ENCODE data around the gene UBAC1. TPM values are rescaled to one million over a fixed set of nuclear protein-coding genes. Genes with fewer than 3 reads are reported as not detected.

The UBAC1 gene
- total and polyA plus RNA-seq, 9 of the 15 experiments (the other 6 are each of a cell fraction or from before 2014, with no cell fraction given): 94.0 to 399 (median 228) TPM

DNA sequence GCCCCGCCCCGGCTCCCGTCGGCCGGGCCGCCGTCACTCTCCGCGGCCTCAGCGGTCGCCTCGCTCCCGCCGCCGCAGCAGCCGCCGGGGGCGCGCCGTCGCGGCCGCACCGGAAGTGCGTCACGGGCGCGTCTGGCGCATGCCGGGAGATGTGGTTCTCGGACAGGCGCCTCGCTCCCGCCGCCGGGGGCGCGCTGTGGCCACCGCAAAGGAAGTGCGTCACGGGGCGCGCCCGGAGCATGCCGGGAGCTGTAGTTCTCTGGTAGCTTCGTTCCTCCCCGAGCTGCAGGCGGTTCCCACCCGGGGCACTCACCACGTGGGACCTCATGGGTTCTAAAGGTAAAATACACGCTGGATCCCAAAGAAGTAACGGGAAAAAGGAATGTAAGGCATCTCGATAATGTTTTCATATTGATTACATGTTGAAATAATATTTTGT lies at the start of gene UBAC1 (continued):
- TF ChIP-seq BRD9 (IDR thresholded peaks at IDR 0.05; ENCODE audit: low read depth, partially characterized antibody): no peak
- peak; percentile 83 for TF ChIP-seq ZNF589 (CRISPR knock-in tag; IDR thresholded peaks at IDR 0.05; ENCODE audit: low read depth)
- TF ChIP-seq PTBP1 (IDR thresholded peaks at IDR 0.05; ENCODE audit: low read depth, low read length): no peak
- TF ChIP-seq SIN3B (IDR thresholded peaks at IDR 0.05; ENCODE audit: low read depth): no peak
- TF ChIP-seq, protein P1, sequence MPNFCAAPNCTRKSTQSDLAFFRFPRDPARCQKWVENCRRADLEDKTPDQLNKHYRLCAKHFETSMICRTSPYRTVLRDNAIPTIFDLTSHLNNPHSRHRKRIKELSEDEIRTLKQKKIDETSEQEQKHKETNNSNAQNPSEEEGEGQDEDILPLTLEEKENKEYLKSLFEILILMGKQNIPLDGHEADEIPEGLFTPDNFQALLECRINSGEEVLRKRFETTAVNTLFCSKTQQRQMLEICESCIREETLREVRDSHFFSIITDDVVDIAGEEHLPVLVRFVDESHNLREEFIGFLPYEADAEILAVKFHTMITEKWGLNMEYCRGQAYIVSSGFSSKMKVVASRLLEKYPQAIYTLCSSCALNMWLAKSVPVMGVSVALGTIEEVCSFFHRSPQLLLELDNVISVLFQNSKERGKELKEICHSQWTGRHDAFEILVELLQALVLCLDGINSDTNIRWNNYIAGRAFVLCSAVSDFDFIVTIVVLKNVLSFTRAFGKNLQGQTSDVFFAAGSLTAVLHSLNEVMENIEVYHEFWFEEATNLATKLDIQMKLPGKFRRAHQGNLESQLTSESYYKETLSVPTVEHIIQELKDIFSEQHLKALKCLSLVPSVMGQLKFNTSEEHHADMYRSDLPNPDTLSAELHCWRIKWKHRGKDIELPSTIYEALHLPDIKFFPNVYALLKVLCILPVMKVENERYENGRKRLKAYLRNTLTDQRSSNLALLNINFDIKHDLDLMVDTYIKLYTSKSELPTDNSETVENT (CRISPR knock-in tag; IDR thresholded peaks at IDR 0.05): no peak
- TF ChIP-seq ZNF143 (CRISPR knock-in tag; IDR thresholded peaks at IDR 0.05): peak; percentile 92
- no peak for TF ChIP-seq ZKSCAN3 (CRISPR knock-in tag; IDR thresholded peaks at IDR 0.05)
- TF ChIP-seq, protein P2, sequence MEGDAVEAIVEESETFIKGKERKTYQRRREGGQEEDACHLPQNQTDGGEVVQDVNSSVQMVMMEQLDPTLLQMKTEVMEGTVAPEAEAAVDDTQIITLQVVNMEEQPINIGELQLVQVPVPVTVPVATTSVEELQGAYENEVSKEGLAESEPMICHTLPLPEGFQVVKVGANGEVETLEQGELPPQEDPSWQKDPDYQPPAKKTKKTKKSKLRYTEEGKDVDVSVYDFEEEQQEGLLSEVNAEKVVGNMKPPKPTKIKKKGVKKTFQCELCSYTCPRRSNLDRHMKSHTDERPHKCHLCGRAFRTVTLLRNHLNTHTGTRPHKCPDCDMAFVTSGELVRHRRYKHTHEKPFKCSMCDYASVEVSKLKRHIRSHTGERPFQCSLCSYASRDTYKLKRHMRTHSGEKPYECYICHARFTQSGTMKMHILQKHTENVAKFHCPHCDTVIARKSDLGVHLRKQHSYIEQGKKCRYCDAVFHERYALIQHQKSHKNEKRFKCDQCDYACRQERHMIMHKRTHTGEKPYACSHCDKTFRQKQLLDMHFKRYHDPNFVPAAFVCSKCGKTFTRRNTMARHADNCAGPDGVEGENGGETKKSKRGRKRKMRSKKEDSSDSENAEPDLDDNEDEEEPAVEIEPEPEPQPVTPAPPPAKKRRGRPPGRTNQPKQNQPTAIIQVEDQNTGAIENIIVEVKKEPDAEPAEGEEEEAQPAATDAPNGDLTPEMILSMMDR (IDR thresholded peaks at IDR 0.05 in 2 of 3, conservative IDR thresholded peaks at IDR 0.05 in 1 of 3; ENCODE audit: insufficient read depth in 2 of 3, low read depth in 1 of 3, low read length in 3 of 3): peak; percentile 32 to 53 (median 37); a peak in 3 of 6 replicates
- TF ChIP-seq BACH1 (tag; IDR thresholded peaks at IDR 0.05): no peak
- no peak for TF ChIP-seq NFYB (IDR thresholded peaks at IDR 0.05; ENCODE audit: extremely low read depth, insufficient read length)
- no peak for TF ChIP-seq TEAD2 (tag; IDR thresholded peaks at IDR 0.05)
- TF ChIP-seq JUNB (CRISPR knock-in tag; conservative IDR thresholded peaks at IDR 0.05): no peak
- peak; percentile 66 for TF ChIP-seq ATF1 (CRISPR knock-in tag; IDR thresholded peaks at IDR 0.05)
- peak; percentile 99 for TF ChIP-seq ATF1 (tag; IDR thresholded peaks at IDR 0.05)
- TF ChIP-seq, protein P3, sequence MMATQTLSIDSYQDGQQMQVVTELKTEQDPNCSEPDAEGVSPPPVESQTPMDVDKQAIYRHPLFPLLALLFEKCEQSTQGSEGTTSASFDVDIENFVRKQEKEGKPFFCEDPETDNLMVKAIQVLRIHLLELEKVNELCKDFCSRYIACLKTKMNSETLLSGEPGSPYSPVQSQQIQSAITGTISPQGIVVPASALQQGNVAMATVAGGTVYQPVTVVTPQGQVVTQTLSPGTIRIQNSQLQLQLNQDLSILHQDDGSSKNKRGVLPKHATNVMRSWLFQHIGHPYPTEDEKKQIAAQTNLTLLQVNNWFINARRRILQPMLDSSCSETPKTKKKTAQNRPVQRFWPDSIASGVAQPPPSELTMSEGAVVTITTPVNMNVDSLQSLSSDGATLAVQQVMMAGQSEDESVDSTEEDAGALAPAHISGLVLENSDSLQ (IDR thresholded peaks at IDR 0.05): no peak
- peak; percentile 33; the same call in 1 of the 2 replicates for TF ChIP-seq FOSL1 (tag; conservative IDR thresholded peaks at IDR 0.05)
- TF ChIP-seq MTA1 (IDR thresholded peaks at IDR 0.05; ENCODE audit: borderline replicate concordance): peak; percentile 94
- TF ChIP-seq ILF3 (IDR thresholded peaks at IDR 0.05; ENCODE audit: borderline replicate concordance): no peak
- TF ChIP-seq ZNF212 (CRISPR knock-in tag; IDR thresholded peaks at IDR 0.05): no peak
- no peak for TF ChIP-seq KAT7 (CRISPR knock-in tag; IDR thresholded peaks at IDR 0.05; ENCODE audit: borderline replicate concordance)
- no peak for TF ChIP-seq ZNF121 (CRISPR knock-in tag; conservative IDR thresholded peaks at IDR 0.05)
- TF ChIP-seq, protein P4, sequence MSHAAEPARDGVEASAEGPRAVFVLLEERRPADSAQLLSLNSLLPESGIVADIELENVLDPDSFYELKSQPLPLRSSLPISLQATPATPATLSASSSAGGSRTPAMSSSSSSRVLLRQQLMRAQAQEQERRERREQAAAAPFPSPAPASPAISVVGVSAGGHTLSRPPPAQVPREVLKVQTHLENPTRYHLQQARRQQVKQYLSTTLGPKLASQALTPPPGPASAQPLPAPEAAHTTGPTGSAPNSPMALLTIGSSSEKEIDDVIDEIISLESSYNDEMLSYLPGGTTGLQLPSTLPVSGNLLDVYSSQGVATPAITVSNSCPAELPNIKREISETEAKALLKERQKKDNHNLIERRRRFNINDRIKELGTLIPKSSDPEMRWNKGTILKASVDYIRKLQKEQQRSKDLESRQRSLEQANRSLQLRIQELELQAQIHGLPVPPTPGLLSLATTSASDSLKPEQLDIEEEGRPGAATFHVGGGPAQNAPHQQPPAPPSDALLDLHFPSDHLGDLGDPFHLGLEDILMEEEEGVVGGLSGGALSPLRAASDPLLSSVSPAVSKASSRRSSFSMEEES (CRISPR knock-in tag; IDR thresholded peaks at IDR 0.05): no peak
- no peak for TF ChIP-seq ERF (CRISPR knock-in tag; IDR thresholded peaks at IDR 0.05)
- no peak for TF ChIP-seq FOXP1 (CRISPR knock-in tag; IDR thresholded peaks at IDR 0.05)
